GM12878 (cell line): ENCODE measurements around the gene TMCC3. TPM values are rescaled to one million over a fixed set of nuclear protein-coding genes. Genes with fewer than 3 reads are reported as not detected.
"Not testable (repeated sequence)": the region's sequence is repeated elsewhere in the genome, so short reads cannot be mapped to it uniquely, and the experiment has no call there.

ENCODE experiments used
- ATAC-seq: fragments of 200-7000 bp; cut with Tn5 transposase; 3 replicates; pipeline ENCODE4 v1.9.1; 2020; ENCODE audit warnings: mild to moderate bottlenecking, moderate library complexity
- BruUV-seq: library from RNA; stranded (reverse); fragments of 400-500 nt; replicated peaks from 2 replicates; lab custom pipeline; 2021; lab: Mats Ljungman, UMichigan
- CTCF ChIA-PET: fragments of 300-600 bp; sonication (Branson Sonifier 250); formaldehyde crosslinking; extraction: SDS; loops from one replicate; lab custom pipeline; 2021; ENCODE audit warnings: inconsistent platforms; lab: Yijun Ruan, JAX
- POLR2A ChIA-PET: fragments of 350-600 bp; formaldehyde crosslinking; extraction: SDS; loops from one replicate; lab custom pipeline; 2021; ENCODE audit warnings: inconsistent platforms; lab: Charles Lee
- RAD21 ChIA-PET: fragments of 300-600 bp; sonication (Branson Sonifier 250); formaldehyde crosslinking; loops from one replicate; lab custom pipeline; 2023; ENCODE audit warnings: antibody characterized with exemption; ENCODE audit not compliant: unreplicated experiment; lab: Charles Lee
- SMC1A ChIA-PET: fragments of 300-600 bp; sonication (Branson Sonifier 250); formaldehyde crosslinking; loops from one replicate; lab custom pipeline; 2023; ENCODE audit not compliant: unreplicated experiment, uncharacterized antibody; lab: Charles Lee
- DNase-seq: peaks from one replicate; pipeline ENCODE4 v3.0.0-alpha.2; 2011; ENCODE audit warnings: low read depth, low spot score
- FAIRE-seq: peaks from 3 replicates; lab custom pipeline; 2011; peaks lifted over from hg19 to GRCh38; lab: Jason Lieb, UNC
- H2AFZ ChIP-seq: 2 replicates; pipeline ENCODE4 v1.6.0; 2011; ENCODE audit warnings: low read depth, low read length, control low read depth; ENCODE audit not compliant: control insufficient read depth
- H3K27ac ChIP-seq: 2 replicates; pipeline ENCODE4 v1.5.1; 2011; ENCODE audit warnings: control low read depth; ENCODE audit not compliant: control insufficient read depth, insufficient read depth
- H3K27me3 ChIP-seq, 2 experiments: replicated peaks in 1 of 2; 2 replicates each; pipeline versions ENCODE4 v1.6.0 to v1.6.1; 2011; ENCODE audit warnings: low read length in 1 of 2; ENCODE audit not compliant: control insufficient read depth in 2 of 2, insufficient read depth in 2 of 2
- H3K36me3 ChIP-seq, 2 experiments: 2 replicates each; pipeline ENCODE4 v1.5.1; 2011; ENCODE audit warnings: low read length in 1 of 2; ENCODE audit not compliant: control insufficient read depth in 2 of 2, insufficient read depth in 2 of 2
- H3K4me1 ChIP-seq: 2 replicates; pipeline ENCODE4 v1.6.1; 2011; ENCODE audit warnings: mild to moderate bottlenecking, low read length, moderate library complexity, mixed read lengths; ENCODE audit not compliant: control insufficient read depth, insufficient read depth
- H3K4me2 ChIP-seq: 2 replicates; pipeline ENCODE4 v1.6.0; 2011; ENCODE audit warnings: control low read depth; ENCODE audit not compliant: control insufficient read depth, insufficient read depth
- H3K4me3 ChIP-seq: fragments of 200-600 bp; sonication (generic); 2 replicates; pipeline ENCODE4 v1.5.1; 2016
- H3K79me2 ChIP-seq: 2 replicates; pipeline ENCODE4 v1.6.0; 2011; ENCODE audit warnings: low read length; ENCODE audit not compliant: control insufficient read depth, insufficient read depth
- H3K9ac ChIP-seq: 2 replicates; pipeline ENCODE4 v1.8.0; 2011; ENCODE audit warnings: low read length, control low read depth, mixed read lengths; ENCODE audit not compliant: control insufficient read depth, insufficient read depth
- H3K9me3 ChIP-seq: replicated peaks from 3 replicates; pipeline ENCODE4 v1.5.1; 2011; ENCODE audit warnings: mild to moderate bottlenecking, low read length; ENCODE audit not compliant: control insufficient read depth, insufficient read depth
- H4K20me1 ChIP-seq: 2 replicates; pipeline ENCODE4 v1.6.0; 2011; ENCODE audit not compliant: control insufficient read depth, insufficient read depth
- BCL11A ChIP-seq: IDR thresholded peaks from 2 replicates; pipeline ENCODE4 v1.6.1; 2011; ENCODE audit warnings: low read depth, low read length
- CREM ChIP-seq: IDR thresholded peaks from 2 replicates; pipeline ENCODE4 v1.6.1; 2014; ENCODE audit warnings: antibody characterized with exemption, low read depth
- IKZF2 ChIP-seq, 2 experiments: fragments of 450-650 bp; IDR thresholded peaks; 2 replicates each; pipeline ENCODE4 v1.6.1; 2017; ENCODE audit warnings: mild to moderate bottlenecking in 2 of 2, moderate library complexity in 2 of 2
- MEF2B ChIP-seq: fragments of 450-650 bp; IDR thresholded peaks from 2 replicates; pipeline ENCODE4 v1.6.1; 2018; ENCODE audit warnings: mild to moderate bottlenecking, moderate library complexity; ENCODE audit not compliant: partially characterized antibody, poor library complexity, severe bottlenecking
- POU2F2 ChIP-seq: IDR thresholded peaks from 3 replicates; pipeline ENCODE4 v1.6.1; 2011; ENCODE audit warnings: low read depth, mild to moderate bottlenecking, low read length, borderline replicate concordance
- SRF ChIP-seq, 2 experiments: IDR thresholded peaks; 2 replicates each; pipeline ENCODE4 v1.6.1; 2011; ENCODE audit warnings: low read depth in 2 of 2, low read length in 2 of 2, mild to moderate bottlenecking in 1 of 2, moderate library complexity in 1 of 2
- ZNF24 ChIP-seq: fragments of 450-650 bp; IDR thresholded peaks from 2 replicates; pipeline ENCODE4 v1.6.1; 2017; ENCODE audit warnings: antibody characterized with exemption, mild to moderate bottlenecking
- WGBS: methylation state at CpG from one replicate; pipeline ENCODE4 v1.1.6; 2016; ENCODE audit warnings: low lambda C conversion rate; ENCODE audit not compliant: insufficient replicate concordance, insufficient coverage; ENCODE audit errors: missing lambda C conversion rate; 5-methylcytosine and 5-hydroxymethylcytosine counted together
- in situ Hi-C: fragments of 300-500 bp; cut with MboI; formaldehyde crosslinking; loops from 9 replicates; pipeline ENCODE4 v1.14.3; 2018; ENCODE audit warnings: mixed read lengths
- intact Hi-C: fragments of 100-400 bp; cut with micrococcal nuclease; formaldehyde crosslinking; loops from one replicate; pipeline ENCODE4 v1.14.2; 2022; ENCODE audit not compliant: unreplicated experiment
- polyA plus RNA-seq, 11 experiments: library from polyadenylated mRNA; depleted of rRNA in 4 of 11; unstranded in 6 of 11; stranded (reverse) in 5 of 11; fragments of >200 nt; fragmentation: Nextera tagmentation in 4 of 11; fragmentation: Illumina TruSeq in 1 of 11; extraction: Ambion mirVana in 4 of 11; extraction: Trizol in 1 of 11; gene quantifications; 1 replicate in 1 of 11; 2 replicates in 10 of 11; pipeline versions ENCODE4 v1.2.1 to v1.2.3, GENCODE V29; 2011 to 2016; ENCODE audit warnings: inconsistent platforms in 2 of 11, missing spikeins in 2 of 11, low read depth in 1 of 11
- total RNA-seq, 4 experiments: library from RNA; depleted of rRNA in 3 of 4; stranded (reverse); fragments of >200 nt in 3 of 4; fragmentation: Illumina TruSeq in 1 of 4; extraction: Trizol in 1 of 4; gene quantifications; 2 replicates each; pipeline versions ENCODE4 v1.2.1 to v1.2.3, GENCODE V29; 2013 to 2021

TMCC3 gene
- total and polyA plus RNA-seq, 10 of the 15 experiments (the other 5 are each of a cell fraction or from before 2014, with no cell fraction given) = 5.8 to 29.8 (median 12.6) TPM

DNA sequence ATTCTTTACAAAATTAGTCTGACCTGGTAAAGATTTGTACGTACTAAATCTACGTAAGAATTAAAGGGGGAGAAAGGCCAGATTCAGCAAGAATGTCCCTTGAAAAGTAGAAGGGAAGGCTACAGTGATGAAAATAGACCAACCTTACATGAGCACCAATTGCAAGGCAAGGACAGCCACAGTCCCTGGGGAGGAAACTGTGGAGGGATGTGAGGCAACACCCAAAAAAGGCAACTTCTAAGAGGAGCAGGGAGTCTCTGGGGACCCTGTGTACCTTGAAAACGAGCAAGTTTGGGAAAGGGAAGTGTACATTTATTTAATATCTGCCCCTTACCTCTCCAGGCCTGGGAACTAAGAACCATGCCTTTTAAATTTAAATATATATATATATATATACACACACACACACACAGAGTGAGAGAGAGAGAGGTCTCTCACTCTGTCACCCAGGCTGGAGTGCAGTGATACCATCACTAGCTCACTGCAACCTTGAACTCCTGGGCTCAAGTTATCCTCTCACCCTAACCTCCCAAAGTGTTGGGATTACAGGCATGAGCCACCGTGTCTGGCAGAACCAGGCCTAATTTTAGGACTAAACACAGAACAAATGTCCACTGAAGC lies 56.4 kb downstream of the TMCC3 start:
- Histone ChIP-seq H3K4me2 (no peak overlapping the region), H3K27me3 (no peaks in the 10 kb centered on the region), H2AFZ (no peak overlapping the region), H4K20me1 (no peaks in the 10 kb centered on the region), H3K27ac (no peak overlapping the region), H3K9me3 (no peaks in the 10 kb centered on the region), H3K4me3 (no peak overlapping the region), H3K36me3 (peaks cover 0 to 6% of the 10 kb centered on the region in 2 experiments; a peak in 2 of 4 replicates), H3K4me1 (no peaks in the 10 kb centered on the region), H3K79me2 (no peaks in the 10 kb centered on the region), H3K9ac (no peak overlapping the region)
- in situ Hi-C loops (no loop called here), intact Hi-C loops (no loop called here)
- peak; percentile 72 for ATAC-seq
- WGBS = 19% methylated on average over 4 of the region's 4 CpGs
- TF ChIP-seq BCL11A = no peak
- TF ChIP-seq MEF2B = peak; percentile 75
- TF ChIP-seq ZNF24 = no peak
- no peak for TF ChIP-seq POU2F2
- no peak for TF ChIP-seq IKZF2 (IDR thresholded peaks at IDR 0.05)
- TF ChIP-seq CREM = no peak
- 0 out of 4 replicates have a peak, but pooled peaks of 1 of the 2 experiments have one; percentile 74 for TF ChIP-seq SRF (IDR thresholded peaks at IDR 0.05; ENCODE audit: low read depth in 2 of 2, low read length in 2 of 2)
- ChIA-PET CTCF (interaction anchor here (0.6 kb wide), 1 partner anchor 8 kb away, joined by 3 read pairs; no protein-coding TSS in a partner anchor), RAD21 (interaction anchor here (1.2 to 1.3 kb wide), 2 partner anchors 28 to 29 kb away, joined by 3 to 4 read pairs; no protein-coding TSS in a partner anchor), SMC1A (interaction anchor here (0.6 to 3.0 kb wide), 4 partner anchors 7 to 728 kb away, joined by 3 to 8 read pairs (median 4); no protein-coding TSS in a partner anchor), POLR2A (no interaction called here)
- BruUV-seq = no TSS peak
- FAIRE-seq = no peak
- DNase-seq = peak; percentile 15

DNA sequence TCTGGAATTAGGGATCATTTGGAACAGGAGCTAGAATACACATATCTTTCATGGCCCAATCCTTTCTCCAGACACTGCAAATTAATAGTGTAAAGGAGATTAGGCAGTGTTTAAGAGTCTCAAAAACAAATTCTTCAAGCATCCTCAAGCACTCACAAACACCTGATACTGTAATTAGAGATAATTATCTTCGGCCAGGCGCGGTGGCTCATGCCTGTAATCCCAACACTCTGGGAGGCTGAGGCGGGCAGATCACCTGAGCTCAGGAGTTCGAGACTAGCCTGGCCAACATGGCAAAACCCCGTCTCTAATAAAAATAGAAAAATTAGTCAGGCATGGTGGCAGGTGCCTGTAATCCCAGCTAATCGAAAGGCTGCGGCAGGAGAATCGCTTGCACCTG lies 57.6 kb downstream of the TMCC3 start:
- intact Hi-C loops, ATAC-seq, H3K79me2 ChIP-seq, BruUV-seq, H3K36me3 ChIP-seq, H3K9me3 ChIP-seq, RAD21 ChIA-PET, H2AFZ ChIP-seq, H3K9ac ChIP-seq, H3K4me2 ChIP-seq, H4K20me1 ChIP-seq, DNase-seq, CTCF ChIA-PET, FAIRE-seq, H3K27me3 ChIP-seq, H3K27ac ChIP-seq, H3K4me3 ChIP-seq, H3K4me1 ChIP-seq, in situ Hi-C loops: not testable (repeated sequence)
- WGBS = 90% methylated on average over 9 of the region's 9 CpGs
- SMC1A ChIA-PET = interaction anchor here (1.8 kb wide), 1 partner anchor 282 kb away, joined by 4 read pairs; no protein-coding TSS in a partner anchor
- POLR2A ChIA-PET = interaction anchor here (0.7 kb wide), 1 partner anchor 52 kb away, joined by 8 read pairs; no protein-coding TSS in a partner anchor
